ENCODE data around the gene SEPTIN14.

- TF ChIP-seq ZC3H11A (IDR thresholded peaks at IDR 0.05) (no peak), CTCF (IDR thresholded peaks at IDR 0.05) (no peak), SMC3 (IDR thresholded peaks at IDR 0.05) (no peak), MAFK (IDR thresholded peaks at IDR 0.05; ENCODE audit: partially characterized antibody) (no peak), POLR2A (IDR thresholded peaks at IDR 0.05; ENCODE audit: low read length) (no peak), BHLHE40 (IDR thresholded peaks at IDR 0.05; ENCODE audit: low read depth, low read length) (no peak), HMGXB4 (CRISPR knock-in tag; IDR thresholded peaks at IDR 0.05; ENCODE audit: borderline replicate concordance) (no peak), ELK1 (IDR thresholded peaks at IDR 0.05; ENCODE audit: low read depth, low read length) (no peak), RNF2 (IDR thresholded peaks at IDR 0.05; ENCODE audit: borderline replicate concordance, low read depth) (no peak)
Observed at GRCh38 chr7:55873765-55874164, 11.2 kb upstream of the SEPTIN14 start.

Data from A549 (cell line).